Testis (tissue), 2 donors: ENCODE data around the gene ASTN1.

Experiments
- CTCF ChIP-seq, 3 experiments: fragments of 450-650 bp in 2 of 3; fragments of 200-600 bp in 1 of 3; sonication (generic) in 1 of 3; IDR thresholded peaks; one replicate each; pipeline ENCODE4 v1.5.1; 2016 to 2019; ENCODE audit warnings: antibody characterized with exemption in 3 of 3, mild to moderate bottlenecking in 2 of 3, moderate library complexity in 1 of 3
- POLR2A ChIP-seq: fragments of 450-650 bp; IDR thresholded peaks from one replicate; pipeline ENCODE4 v1.6.1; 2017; ENCODE audit warnings: antibody characterized with exemption, mild to moderate bottlenecking, moderate library complexity

GRCh38 chr1:177128665-177129281 is 35.7 kb downstream of the ASTN1 start:
- TF ChIP-seq CTCF (IDR thresholded peaks at IDR 0.05): no peak
- no peak for TF ChIP-seq POLR2A
